GM23248 (cell line): ENCODE results near the gene IAPP.

Experiments
- EZH2 ChIP-seq: fragments of 200-600 bp; sonication (generic); IDR thresholded peaks from 2 replicates; pipeline ENCODE4 v1.6.1; 2018; ENCODE audit warnings: antibody characterized with exemption, mild to moderate bottlenecking; ENCODE audit not compliant: insufficient read depth, poor library complexity, severe bottlenecking
- EZH2phosphoT487 ChIP-seq: fragments of 200-600 bp; sonication (generic); IDR thresholded peaks from 2 replicates; pipeline ENCODE4 v1.6.1; 2018; ENCODE audit warnings: antibody characterized with exemption, moderate library complexity, mild to moderate bottlenecking, low read depth; ENCODE audit not compliant: insufficient read depth

DNA sequence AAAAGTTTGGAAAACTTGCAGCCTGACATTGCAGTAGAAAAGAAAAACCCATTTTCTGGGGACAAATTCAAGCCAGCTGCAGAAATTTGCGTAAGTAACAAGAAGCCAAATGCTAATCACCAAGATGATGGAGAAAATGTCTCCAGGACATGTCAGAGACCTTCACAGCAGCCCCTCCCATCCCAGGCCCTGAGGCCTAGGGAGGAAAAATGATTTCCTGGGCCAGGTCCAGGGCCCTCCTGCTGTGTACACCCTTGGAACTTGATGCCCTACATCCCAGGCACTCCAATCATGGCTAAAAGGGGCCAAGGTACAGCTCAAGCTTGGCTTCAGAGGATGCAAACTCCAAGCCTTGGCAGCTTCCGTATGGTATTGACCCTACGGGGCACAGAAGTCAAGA lies 14.5 kb downstream of the IAPP start:
- TF ChIP-seq EZH2 (no peak), EZH2phosphoT487 (no peak)
